IPS-18a (cell line): ENCODE data around the gene AP1G2.

Experiments used
- H3K27ac ChIP-seq: one replicate; pipeline ENCODE4 v1.5.1; 2013; ENCODE audit warnings: low read length
- H3K27me3 ChIP-seq: one replicate; pipeline ENCODE4 v1.6.1; 2013; ENCODE audit warnings: mild to moderate bottlenecking, low read length; ENCODE audit not compliant: control insufficient read depth, insufficient read depth
- H3K36me3 ChIP-seq: one replicate; pipeline ENCODE4 v1.6.1; 2013; ENCODE audit warnings: low read depth, low read length; ENCODE audit not compliant: control insufficient read depth
- H3K4me1 ChIP-seq: one replicate; pipeline ENCODE4 v1.6.1; 2013; ENCODE audit warnings: low read depth, low read length; ENCODE audit not compliant: control insufficient read depth
- H3K4me3 ChIP-seq: one replicate; pipeline ENCODE4 v1.5.1; 2013; ENCODE audit warnings: low read length
- H3K9ac ChIP-seq: one replicate; pipeline ENCODE4 v1.6.1; 2013; ENCODE audit warnings: mild to moderate bottlenecking, low read length, moderate library complexity
- H3K9me3 ChIP-seq: one replicate; pipeline ENCODE4 v1.6.1; 2013; ENCODE audit warnings: low read depth, low read length; ENCODE audit not compliant: control insufficient read depth

Gene AP1G2

DNA sequence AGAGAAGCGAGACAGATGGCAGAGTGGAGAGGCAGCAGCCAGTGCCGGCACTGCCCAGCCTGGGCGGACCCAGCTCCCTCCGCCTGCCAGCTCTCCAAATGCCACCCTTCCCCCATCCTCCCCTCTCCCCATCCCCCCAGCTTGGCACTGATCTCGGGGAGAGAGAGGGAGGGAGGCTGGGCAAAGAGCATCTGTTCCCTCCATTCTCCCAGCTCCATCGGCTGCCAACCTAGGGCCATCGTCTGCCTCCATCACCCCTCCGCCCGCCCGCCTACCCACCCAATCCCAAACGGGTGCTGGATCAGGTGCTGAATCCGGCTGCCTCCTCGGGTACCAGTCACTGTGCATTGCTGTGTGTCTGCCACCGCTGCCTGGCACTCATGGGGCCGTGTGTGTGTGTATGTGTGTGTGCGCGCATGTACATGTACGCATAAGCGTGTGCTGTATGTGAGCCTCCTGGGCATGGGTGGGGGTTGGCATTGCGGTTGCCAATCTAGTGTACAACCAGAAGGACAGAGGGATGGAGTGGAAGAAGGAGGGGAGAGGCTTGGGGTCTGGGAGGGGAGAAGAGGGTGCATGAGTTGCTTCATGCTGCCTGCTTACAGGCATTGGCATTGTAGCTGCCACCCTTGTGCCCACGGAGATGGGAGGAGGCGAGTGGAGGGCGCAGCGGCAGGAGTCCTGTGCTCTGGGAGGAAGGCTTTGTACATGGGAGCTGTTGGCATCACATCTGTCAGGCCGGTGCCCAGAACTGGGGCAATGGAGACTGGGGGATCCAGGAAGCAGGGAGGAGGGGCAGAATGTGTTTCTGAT, 54.4 kb downstream of the AP1G2 start:
- Histone ChIP-seq H3K4me1 (peaks cover 6% of the 10 kb centered on the region), H3K27me3 (peaks cover 5% of the 10 kb centered on the region), H3K9me3 (no peaks in the 10 kb centered on the region), H3K9ac (no peak overlapping the region), H3K36me3 (no peaks in the 10 kb centered on the region), H3K27ac (no peak overlapping the region), H3K4me3 (no peak overlapping the region)

DNA sequence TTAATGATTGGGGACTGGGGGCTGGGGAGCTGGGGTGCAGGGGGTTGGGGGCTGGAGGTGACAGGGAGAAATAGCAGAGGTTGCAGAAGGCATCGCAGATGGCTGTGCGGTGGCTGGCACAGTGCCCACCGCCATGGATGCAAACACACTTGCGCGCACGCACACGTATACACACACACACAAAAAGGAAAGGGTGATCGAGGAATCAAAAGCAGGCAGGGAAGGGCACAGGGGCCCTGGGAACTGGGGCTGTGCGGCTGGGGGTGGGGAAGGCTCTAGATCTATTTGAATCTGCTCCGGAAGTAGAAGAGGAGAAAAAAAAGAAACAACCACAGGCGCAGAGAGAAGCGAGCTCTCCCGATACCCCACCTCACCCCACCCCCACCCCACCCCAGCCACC, 55.4 kb downstream of the AP1G2 start:
- Histone ChIP-seq H3K9me3 (no peaks in the 10 kb centered on the region), H3K9ac (no peak overlapping the region), H3K4me3 (no peak overlapping the region), H3K4me1 (no peaks in the 10 kb centered on the region), H3K27ac (no peak overlapping the region), H3K36me3 (no peaks in the 10 kb centered on the region), H3K27me3 (peaks cover 5% of the 10 kb centered on the region)
